ENCODE data around the gene MRC2. TPM values are rescaled to one million over a fixed set of nuclear protein-coding genes. Genes with fewer than 3 reads are reported as not detected.

MRC2 gene
- total RNA-seq, 3 donors from 2014 or later, result 3.4 to 6.2 (median 3.8) TPM

DNA sequence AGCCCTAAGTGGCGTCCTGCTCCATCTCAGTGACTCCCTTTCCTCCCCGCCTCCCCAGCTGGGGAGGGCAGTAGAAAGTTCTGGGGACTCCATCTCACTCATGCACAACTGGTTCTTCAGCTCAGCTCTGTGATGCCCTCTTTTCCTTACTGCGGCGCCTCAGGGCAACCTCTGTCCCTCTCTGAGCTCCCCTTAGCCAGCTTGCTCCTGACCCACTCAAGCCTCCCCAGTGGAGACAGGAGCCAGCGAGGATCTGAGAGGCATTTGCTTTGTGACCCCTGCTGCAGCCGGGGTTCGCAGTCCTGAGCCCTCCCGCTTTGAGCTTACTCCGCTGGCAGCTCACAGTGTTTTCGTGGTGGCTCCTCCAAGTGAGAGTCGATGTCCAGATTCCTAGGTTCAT is 6.2 kb upstream of the MRC2 start:
- ATAC-seq (no peak), DNase-seq (no peak)
- Mint-ChIP-seq H3K9me3 (no peaks in the 10 kb centered on the region), H3K36me3 (ENCODE audit: insufficient read depth) (peaks cover 2% of the 10 kb centered on the region), H3K4me3 (no peak overlapping the region), H3K27me3 (ENCODE audit: low read depth) (no peaks in the 10 kb centered on the region), H3K4me1 (ENCODE audit: low read depth) (no peaks in the 10 kb centered on the region)

DNA sequence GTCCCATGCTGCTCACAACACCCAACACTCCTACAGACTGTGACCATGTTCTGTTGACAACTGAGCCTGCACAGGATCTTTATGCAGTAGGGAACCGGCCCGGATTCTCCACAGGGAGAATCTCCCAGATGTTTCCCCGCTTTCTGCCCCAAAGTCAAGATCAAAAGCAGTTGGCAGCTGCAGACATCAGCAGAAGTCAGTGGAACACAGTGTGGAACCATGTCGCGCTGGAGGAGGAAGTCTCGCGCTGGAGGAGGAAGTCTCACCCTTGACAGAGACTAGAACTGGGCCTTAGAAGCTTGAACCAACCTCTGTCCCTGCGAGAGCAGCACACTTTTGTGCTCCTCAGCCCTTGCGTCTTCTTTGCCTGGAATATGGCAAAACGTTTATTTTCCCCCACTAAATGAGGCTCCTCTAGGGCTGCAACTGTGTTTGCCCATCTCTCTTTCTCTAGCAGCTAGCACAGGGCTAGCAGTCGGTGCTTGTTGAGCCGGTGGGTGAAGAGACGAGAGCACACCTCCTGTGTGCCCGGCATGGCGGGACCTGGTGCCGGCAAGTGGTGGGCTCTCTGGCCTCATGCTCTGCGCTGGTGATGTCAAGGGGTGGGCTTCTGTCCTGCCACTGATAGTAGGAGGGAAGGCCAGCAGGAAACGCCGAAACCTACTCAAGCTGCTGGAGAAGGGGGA is 2.1 kb upstream of the MRC2 start:
- Mint-ChIP-seq H3K4me3 (peak overlapping the region; percentile 2), H3K9me3 (no peaks in the 10 kb centered on the region), H3K27me3 (ENCODE audit: low read depth) (peaks cover 20% of the 10 kb centered on the region), H3K36me3 (ENCODE audit: insufficient read depth) (no peaks in the 10 kb centered on the region), H3K4me1 (ENCODE audit: low read depth) (peaks cover 15% of the 10 kb centered on the region)
- ATAC-seq, result no peak
- DNase-seq, result no peak

DNA sequence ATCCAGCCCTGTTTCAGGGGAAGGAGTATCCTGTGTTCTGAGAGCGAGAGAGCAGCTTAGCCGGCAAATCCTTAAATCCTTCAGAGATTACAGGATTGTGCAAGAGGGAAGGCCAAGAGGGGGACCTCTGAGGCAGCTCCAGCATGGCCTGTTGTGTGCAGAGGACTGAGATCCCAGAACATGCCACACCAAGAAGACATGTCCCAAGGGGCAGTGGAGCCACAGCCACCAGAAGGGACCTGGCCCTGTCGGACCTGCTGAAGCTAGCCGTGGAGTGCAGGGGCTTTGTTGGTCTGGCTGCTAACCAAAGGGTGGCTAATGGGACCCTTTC is 1.6 kb upstream of the MRC2 start:
- H3K27me3 Mint-ChIP-seq (ENCODE audit: low read depth), result peaks cover 23% of the 10 kb centered on the region
- ATAC-seq (no peak), DNase-seq (no peak)
- H3K36me3 Mint-ChIP-seq (ENCODE audit: insufficient read depth), result no peaks in the 10 kb centered on the region
- H3K4me1 Mint-ChIP-seq (ENCODE audit: low read depth), result peaks cover 17% of the 10 kb centered on the region
- peak overlapping the region; percentile 77 for H3K4me3 Mint-ChIP-seq
- H3K9me3 Mint-ChIP-seq, result no peaks in the 10 kb centered on the region

DNA sequence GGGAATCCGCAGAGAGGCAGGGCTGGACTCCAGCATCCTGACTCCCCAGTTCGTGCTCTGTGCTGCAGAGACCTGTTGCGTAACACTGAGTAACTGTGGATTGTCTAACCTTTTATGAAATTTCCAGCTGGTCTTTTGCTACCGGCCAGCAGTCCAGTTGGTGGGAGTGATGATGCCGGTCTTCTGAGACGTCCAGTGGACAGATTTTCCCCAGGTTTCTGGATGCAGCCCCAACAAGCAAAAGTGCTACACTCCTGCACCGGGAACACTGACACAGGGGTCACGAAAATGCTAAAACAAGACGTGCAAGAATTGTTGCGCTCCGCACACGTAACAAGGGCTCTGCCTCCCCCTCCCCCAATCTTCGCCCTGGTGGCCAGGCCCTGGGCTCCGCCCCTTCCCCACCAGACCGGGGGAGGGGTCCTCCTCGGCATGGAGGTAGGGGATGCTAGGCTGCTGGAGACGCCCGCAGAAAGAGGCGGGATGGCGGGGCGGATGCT is 701 bp upstream of the MRC2 start:
- H3K4me3 Mint-ChIP-seq, result peak overlapping the region; percentile 77
- H3K9me3 Mint-ChIP-seq, result no peaks in the 10 kb centered on the region
- DNase-seq (no peak), ATAC-seq (no peak)
- H3K4me1 Mint-ChIP-seq (ENCODE audit: low read depth), result peaks cover 17% of the 10 kb centered on the region
- H3K36me3 Mint-ChIP-seq (ENCODE audit: insufficient read depth), result no peaks in the 10 kb centered on the region
- peaks cover 27% of the 10 kb centered on the region for H3K27me3 Mint-ChIP-seq (ENCODE audit: low read depth)

DNA sequence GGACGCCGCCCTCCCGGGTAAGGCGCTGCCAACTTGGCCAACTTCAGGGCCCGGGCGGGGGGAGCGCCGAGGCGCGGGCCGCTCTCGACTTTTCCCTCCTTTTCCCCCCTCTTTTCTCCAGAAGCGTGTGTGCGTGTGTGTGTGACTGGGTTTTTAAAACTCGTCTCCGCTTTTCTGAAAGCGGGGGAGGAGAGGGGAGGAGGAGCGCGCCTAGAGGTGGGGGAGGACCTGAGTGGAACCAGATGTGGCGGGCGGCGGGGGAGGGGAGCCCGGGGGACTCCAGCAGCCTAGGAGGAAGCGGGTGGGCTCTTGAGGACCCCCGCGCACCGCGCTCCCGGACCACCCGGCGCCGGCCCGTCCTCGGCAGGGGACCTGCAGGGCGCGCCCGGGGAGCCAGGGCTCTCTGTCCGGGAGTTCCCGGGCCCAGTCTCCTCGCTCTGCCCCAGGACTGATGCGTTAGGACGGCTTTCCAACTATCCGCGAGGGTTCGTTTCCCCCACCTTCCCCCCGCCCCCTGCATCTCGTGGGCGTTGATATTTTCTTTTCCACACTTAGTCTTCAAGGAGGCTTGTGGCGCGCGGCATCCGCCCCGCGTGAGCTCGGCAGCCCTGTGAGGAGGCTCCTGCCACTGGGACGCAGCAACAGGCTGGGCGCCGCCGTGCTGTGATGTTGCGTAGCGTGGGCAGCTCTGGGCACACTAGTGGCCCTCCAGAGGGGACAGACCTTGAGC is 599 bp downstream of the MRC2 start:
- peaks cover 29% of the 10 kb centered on the region for H3K27me3 Mint-ChIP-seq (ENCODE audit: low read depth)

DNA sequence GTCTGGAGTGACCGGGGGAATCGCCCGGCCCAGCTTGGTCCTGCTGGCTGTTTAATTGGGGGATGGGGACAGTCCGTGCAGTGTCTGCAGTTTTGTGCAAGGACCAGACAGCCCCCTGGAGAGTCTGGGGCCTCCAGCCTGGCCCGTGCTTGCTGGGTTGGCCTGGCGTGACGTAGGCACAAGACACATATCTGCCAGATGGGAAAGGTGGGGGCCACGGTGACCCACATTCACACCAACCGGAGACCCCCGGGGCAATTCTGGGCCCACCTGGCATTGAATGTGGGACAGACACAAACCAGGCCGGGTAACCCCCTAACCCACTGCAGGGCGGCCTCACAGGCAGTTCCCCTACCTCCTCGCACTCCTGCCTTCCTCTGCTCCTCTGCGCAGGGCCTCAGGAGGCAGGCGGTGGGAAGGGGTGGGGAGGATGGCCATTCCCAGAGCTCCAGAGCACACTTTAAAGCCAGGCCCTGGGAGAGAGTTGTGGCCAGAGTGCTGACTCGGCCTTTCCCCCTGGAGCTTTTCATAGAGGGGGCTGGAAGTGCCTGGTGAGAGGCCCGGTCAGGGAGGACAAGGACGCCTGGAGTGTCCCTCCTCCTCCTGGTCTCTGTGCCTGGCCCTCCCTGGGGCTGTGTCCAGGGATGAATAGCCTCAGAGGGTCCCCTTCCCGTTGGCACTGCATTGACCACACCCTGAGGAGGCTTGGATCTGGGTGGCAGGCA is 1.5 kb downstream of the MRC2 start:
- no peaks in the 10 kb centered on the region for H3K9me3 Mint-ChIP-seq
- peaks cover 29% of the 10 kb centered on the region for H3K27me3 Mint-ChIP-seq (ENCODE audit: low read depth)
- DNase-seq, result no peak
- H3K4me3 Mint-ChIP-seq, result peak overlapping the region; percentile 78
- no peak for ATAC-seq
- H3K4me1 Mint-ChIP-seq (ENCODE audit: low read depth), result peaks cover 17% of the 10 kb centered on the region
- no peaks in the 10 kb centered on the region for H3K36me3 Mint-ChIP-seq (ENCODE audit: insufficient read depth)

More for the DNA sequence above, 599 bp downstream of the MRC2 start:
- Mint-ChIP-seq H3K36me3 (ENCODE audit: insufficient read depth) (no peaks in the 10 kb centered on the region), H3K4me3 (peak overlapping the region; percentile 78), H3K4me1 (ENCODE audit: low read depth) (peaks cover 17% of the 10 kb centered on the region), H3K9me3 (no peaks in the 10 kb centered on the region)
- DNase-seq (peak; percentile 34), ATAC-seq (peak; percentile 56)

DNA sequence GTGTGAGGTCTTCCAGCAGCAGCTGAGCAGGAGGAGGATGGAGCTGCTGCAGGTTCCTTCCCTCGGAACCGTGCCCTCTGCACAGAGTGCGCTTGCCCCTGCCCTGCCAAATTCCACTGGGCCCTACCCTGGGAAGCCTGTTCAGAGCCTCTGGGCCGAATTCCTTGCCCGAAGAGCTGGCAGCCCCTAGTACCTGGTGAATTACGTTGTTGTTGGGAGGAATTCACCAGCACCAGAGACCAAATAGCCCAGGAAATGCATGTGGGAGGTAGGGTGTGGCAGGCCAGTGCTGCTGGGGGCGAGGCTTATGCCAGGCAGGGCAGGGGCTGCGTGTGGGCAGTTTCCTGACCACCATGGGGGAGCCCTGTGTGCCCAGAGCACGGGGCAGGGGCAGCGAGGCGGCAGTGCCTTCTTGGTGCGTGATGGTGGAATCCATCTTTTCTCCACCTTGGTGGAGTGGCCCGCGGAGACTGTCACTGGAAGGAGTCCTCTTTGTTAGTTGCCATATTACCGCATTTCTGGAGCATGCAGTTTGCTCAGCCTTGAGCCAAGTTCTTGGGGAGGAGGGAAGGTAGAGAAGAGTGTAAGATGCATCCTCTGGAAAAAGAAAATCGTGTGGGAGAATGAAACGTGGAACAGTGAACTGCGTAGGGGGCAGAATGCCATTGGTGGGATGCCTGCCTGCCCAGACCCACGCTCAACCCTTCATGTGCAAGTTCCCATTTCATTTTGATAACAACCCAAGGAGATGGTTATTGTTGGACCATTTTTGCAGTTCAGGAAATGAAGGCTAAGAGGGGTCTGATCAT is 2.3 kb downstream of the MRC2 start:
- Mint-ChIP-seq H3K4me1 (ENCODE audit: low read depth) (peaks cover 17% of the 10 kb centered on the region), H3K9me3 (no peaks in the 10 kb centered on the region), H3K4me3 (no peak overlapping the region), H3K27me3 (ENCODE audit: low read depth) (peaks cover 29% of the 10 kb centered on the region), H3K36me3 (ENCODE audit: insufficient read depth) (no peaks in the 10 kb centered on the region)
- DNase-seq (no peak), ATAC-seq (no peak)

DNA sequence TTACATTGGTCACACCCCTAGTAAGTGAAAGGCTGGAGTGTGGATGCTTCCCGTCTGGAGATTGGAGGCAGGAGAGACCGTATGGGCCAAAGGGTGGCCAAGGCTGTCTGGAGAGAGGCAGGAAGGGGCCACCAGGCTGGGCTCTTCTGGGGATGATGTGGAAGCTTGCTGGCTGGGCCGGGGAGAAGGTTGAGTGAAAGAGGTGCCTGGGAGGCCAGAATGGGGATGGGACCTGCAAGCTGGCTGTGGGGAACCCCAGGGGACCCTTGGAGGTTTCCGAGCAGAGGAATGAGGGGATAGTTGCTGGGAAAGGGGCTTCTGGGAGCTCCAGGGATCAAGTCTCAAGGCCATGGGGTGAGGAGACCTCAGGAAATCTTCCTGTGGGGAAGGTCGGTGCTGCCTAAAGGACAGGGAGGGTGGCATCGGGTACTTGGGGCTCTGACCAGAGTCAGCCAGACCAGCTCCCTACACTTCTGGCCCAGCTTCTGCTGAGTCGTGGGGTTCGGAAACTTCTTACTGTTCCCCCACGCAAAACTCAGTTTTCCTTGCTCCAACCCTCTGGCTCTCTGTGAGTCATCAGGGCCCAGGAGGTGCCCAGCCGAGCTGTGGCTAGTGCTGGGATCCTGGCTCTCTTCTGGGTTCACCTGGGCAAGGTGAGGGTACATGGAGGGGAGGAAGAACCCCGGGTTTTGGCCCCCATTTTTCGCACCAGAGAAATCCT is 3.1 kb downstream of the MRC2 start:
- ATAC-seq, result no peak
- Mint-ChIP-seq H3K4me1 (ENCODE audit: low read depth) (peaks cover 17% of the 10 kb centered on the region), H3K27me3 (ENCODE audit: low read depth) (peaks cover 29% of the 10 kb centered on the region), H3K4me3 (no peak overlapping the region), H3K36me3 (ENCODE audit: insufficient read depth) (no peaks in the 10 kb centered on the region), H3K9me3 (no peaks in the 10 kb centered on the region)
- DNase-seq, result no peak

DNA sequence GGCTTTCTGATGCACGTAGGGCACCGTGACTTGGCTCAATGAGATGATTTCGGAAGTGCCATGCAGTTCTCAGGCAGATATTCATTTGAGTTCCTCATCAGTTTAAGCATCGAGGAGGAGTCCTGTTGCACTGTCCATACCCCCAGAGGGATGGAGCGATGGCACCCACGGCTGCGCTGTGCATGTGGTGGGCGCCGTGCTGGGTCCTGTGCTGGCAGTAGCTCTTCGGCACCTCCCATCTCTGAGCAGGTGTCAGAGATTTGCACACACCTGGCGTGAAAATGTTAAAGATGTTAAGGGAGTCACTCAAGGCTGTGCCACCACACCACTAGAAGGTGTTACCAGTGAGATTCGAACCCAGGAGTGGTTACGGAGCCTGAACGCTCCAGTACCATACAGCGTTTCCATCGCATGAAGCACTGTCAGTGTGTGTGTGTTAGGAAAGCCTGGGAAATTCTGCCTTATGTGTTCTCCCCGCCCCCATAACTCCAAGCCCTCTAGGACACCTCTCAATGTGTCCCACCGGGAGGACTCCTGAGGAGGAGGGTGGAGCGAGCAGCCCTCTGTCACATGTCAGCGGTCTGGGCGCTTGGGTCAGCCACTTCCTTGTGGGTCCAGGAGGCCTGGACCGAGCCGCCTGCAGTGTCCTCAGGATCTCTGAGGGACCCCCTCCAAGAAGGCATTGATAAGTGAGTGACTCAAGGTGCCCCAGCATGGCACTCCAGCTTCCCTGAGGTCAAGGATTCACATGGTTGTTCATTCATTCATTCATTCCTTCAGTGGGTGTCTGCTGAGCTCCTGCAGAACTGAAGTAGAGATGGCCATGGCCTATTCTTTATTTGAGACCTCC is 3.8 kb downstream of the MRC2 start:
- H3K27me3 Mint-ChIP-seq (ENCODE audit: low read depth), result peaks cover 29% of the 10 kb centered on the region
- H3K4me3 Mint-ChIP-seq, result no peak overlapping the region
- DNase-seq, result no peak
- no peaks in the 10 kb centered on the region for H3K9me3 Mint-ChIP-seq
- ATAC-seq, result no peak
- no peaks in the 10 kb centered on the region for H3K36me3 Mint-ChIP-seq (ENCODE audit: insufficient read depth)
- peaks cover 17% of the 10 kb centered on the region for H3K4me1 Mint-ChIP-seq (ENCODE audit: low read depth)

DNA sequence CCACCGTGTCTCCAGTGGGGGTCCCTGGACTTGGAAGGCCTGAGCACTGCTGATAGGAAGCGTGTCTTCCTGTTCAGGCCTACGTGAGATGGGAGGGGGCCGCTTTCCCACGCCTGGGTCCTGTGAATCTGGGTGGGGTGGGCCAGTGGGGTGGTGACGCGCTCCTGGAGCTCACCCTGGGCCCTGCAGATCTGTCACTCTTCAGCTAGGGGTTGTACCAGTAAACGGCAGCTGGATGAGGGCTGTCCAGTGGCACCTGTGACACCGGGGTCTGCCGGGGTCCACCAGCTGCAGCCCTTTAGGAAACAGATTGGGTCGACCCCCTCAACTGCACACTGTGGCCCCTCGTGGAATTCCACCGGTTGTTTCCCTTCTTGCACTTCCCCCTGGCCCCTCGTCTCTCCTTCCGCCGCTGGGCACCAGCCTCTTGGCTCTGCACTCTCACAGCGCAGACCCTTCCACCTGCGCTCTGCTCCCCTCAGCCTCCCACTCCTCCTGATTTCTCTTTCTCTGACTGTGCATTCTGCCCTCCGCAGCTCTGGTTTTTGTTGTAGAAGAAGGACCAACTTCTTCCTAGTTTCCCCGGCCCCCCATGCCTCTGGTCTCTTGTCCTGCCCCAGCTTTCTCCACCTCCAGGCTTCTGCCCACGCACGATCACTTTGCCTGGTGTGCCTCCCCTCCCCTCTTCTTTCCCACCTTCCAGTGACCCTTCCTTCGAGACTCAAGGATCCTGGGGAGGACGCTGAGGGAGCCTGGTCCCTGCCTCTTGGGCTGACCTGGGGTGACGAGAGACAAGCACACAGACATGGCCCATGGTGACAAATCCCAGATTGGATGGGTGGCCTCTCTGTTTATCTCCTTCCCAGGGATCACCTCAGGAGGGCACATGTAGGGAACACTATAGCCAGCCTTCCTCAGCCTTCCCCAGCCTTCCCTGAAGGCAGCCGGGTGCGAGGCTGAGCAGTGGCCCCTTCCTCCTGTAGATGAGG is 4.8 kb downstream of the MRC2 start:
- Mint-ChIP-seq H3K36me3 (ENCODE audit: insufficient read depth) (no peaks in the 10 kb centered on the region), H3K9me3 (no peaks in the 10 kb centered on the region), H3K4me3 (no peak overlapping the region), H3K4me1 (ENCODE audit: low read depth) (peaks cover 13% of the 10 kb centered on the region), H3K27me3 (ENCODE audit: low read depth) (peaks cover 24% of the 10 kb centered on the region)
- ATAC-seq (no peak), DNase-seq (no peak)

DNA sequence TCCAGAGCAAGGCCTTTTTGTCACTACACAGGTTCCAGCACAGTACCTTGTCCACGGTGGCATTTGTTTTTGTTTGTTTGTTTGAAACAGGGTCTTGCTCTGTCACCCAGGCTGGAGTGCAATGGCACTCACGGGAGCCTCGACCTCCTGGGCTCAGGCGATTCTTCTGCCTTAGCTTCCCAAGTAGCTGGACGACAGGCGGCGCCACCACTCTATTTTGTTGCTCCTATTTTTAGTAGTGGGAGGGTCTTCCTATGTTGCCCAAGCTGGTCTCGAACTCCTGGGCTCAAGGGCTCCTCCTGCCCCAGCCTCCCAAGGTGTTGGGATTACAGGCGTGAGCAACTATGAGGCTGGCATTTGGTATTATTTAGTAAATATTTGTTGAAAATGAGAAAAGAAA is 10.3 kb downstream of the MRC2 start:
- Mint-ChIP-seq H3K4me3 (no peak overlapping the region), H3K27me3 (ENCODE audit: low read depth) (no peaks in the 10 kb centered on the region), H3K4me1 (ENCODE audit: low read depth) (no peaks in the 10 kb centered on the region), H3K9me3 (no peaks in the 10 kb centered on the region), H3K36me3 (ENCODE audit: insufficient read depth) (no peaks in the 10 kb centered on the region)
- ATAC-seq (no peak), DNase-seq (no peak)

DNA sequence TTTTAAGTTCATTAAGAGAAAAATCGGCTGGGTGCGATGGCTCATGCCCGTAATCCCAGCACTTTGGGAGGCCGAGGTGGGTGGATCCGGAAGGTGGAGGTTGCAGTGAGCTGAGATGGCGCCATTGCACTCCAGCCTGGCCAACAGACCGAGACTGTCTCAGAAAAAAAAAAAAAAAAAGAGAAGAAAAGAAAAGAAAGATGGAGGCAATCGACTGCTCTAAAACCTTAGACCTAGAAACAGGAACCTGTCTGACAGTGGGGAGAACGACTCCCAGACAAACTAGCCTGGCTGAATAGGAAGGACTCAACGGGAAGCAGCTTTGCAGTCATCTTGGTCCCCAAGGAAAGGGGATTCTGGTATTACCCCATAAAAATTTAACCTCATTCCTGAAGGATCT is 13.7 kb downstream of the MRC2 start:
- H3K4me1 Mint-ChIP-seq (ENCODE audit: low read depth), result peaks cover 5% of the 10 kb centered on the region
- no peaks in the 10 kb centered on the region for H3K9me3 Mint-ChIP-seq
- ATAC-seq, result no peak
- no peaks in the 10 kb centered on the region for H3K27me3 Mint-ChIP-seq (ENCODE audit: low read depth)
- H3K36me3 Mint-ChIP-seq (ENCODE audit: insufficient read depth), result no peaks in the 10 kb centered on the region
- DNase-seq, result no peak
- no peak overlapping the region for H3K4me3 Mint-ChIP-seq

Measured in activated T-cell treated with anti-CD3 and anti-CD28 coated beads, Interleukin-2, amount 50 U/mL, for 4 hours (primary cell).